GM23338 (cell line): ENCODE measurements around the gene GPT2. TPM values are rescaled to one million over a fixed set of nuclear protein-coding genes. Genes with fewer than 3 reads are reported as not detected.

ENCODE experiments used
- ATAC-seq: fragments of 200-7000 bp; cut with Tn5 transposase; 3 replicates; pipeline ENCODE4 v1.9.1; 2020
- DNase-seq: peaks from one replicate; pipeline ENCODE4 v3.0.0-alpha.2; 2015; ENCODE audit warnings: low spot score
- H2AFZ ChIP-seq: fragments of 200-600 bp; sonication (generic); 2 replicates; pipeline ENCODE4 v1.8.0; 2016; ENCODE audit warnings: antibody characterized with exemption, mild to moderate bottlenecking, moderate library complexity
- H3F3A ChIP-seq: fragments of 200-600 bp; sonication (generic); replicated peaks from 2 replicates; pipeline ENCODE4 v1.8.0; 2017; ENCODE audit warnings: antibody characterized with exemption, mixed run types, low read depth
- H3K27ac ChIP-seq: fragments of 200-600 bp; sonication (generic); 2 replicates; pipeline ENCODE4 v1.6.1; 2016; ENCODE audit warnings: low read depth
- H3K27me3 ChIP-seq: fragments of 200-600 bp; sonication (generic); 2 replicates; pipeline ENCODE4 v1.8.0; 2016; ENCODE audit warnings: mild to moderate bottlenecking, mixed run types, moderate library complexity; ENCODE audit not compliant: insufficient read depth
- H3K36me3 ChIP-seq: fragments of 200-600 bp; sonication (generic); 2 replicates; pipeline ENCODE4 v1.8.0; 2016; ENCODE audit warnings: mild to moderate bottlenecking; ENCODE audit not compliant: insufficient read depth
- H3K4me1 ChIP-seq: fragments of 200-600 bp; sonication (generic); 2 replicates; pipeline ENCODE4 v1.8.0; 2016; ENCODE audit warnings: mild to moderate bottlenecking, moderate library complexity; ENCODE audit not compliant: insufficient read depth
- H3K4me2 ChIP-seq: fragments of 200-600 bp; sonication (generic); 2 replicates; pipeline ENCODE4 v1.7.1; 2017; ENCODE audit warnings: mixed run types
- H3K4me3 ChIP-seq: fragments of 200-600 bp; sonication (generic); 2 replicates; pipeline ENCODE4 v1.6.1; 2016; ENCODE audit warnings: mixed run types
- H3K79me2 ChIP-seq: fragments of 200-600 bp; sonication (generic); replicated peaks from 2 replicates; pipeline ENCODE4 v1.8.0; 2017; ENCODE audit warnings: mild to moderate bottlenecking; ENCODE audit not compliant: insufficient read depth
- H3K9me2 ChIP-seq: fragments of 200-600 bp; sonication (generic); 2 replicates; pipeline ENCODE4 v1.8.0; 2017; ENCODE audit not compliant: insufficient read depth
- H4K20me1 ChIP-seq: fragments of 200-600 bp; sonication (generic); replicated peaks from 2 replicates; pipeline ENCODE4 v1.8.0; 2017; ENCODE audit warnings: mild to moderate bottlenecking; ENCODE audit not compliant: insufficient read depth
- H3K27ac Mint-ChIP-seq: 2 replicates; pipeline ENCODE4 v1.8.0; 2020; ENCODE audit warnings: inconsistent platforms, mild to moderate bottlenecking, moderate library complexity, mixed read lengths
- H3K27me3 Mint-ChIP-seq: 3 replicates; pipeline ENCODE4 v1.8.0; 2022; ENCODE audit warnings: low read depth, mild to moderate bottlenecking, moderate library complexity, mixed read lengths, inconsistent platforms; ENCODE audit not compliant: insufficient read depth, poor library complexity
- H3K36me3 Mint-ChIP-seq: 3 replicates; pipeline ENCODE4 v1.8.0; 2021; ENCODE audit warnings: low read depth, mild to moderate bottlenecking, inconsistent platforms, moderate library complexity, mixed read lengths
- H3K4me1 Mint-ChIP-seq: 3 replicates; pipeline ENCODE4 v1.8.0; 2020; ENCODE audit warnings: mild to moderate bottlenecking, inconsistent platforms, mixed read lengths
- H3K4me3 Mint-ChIP-seq: 3 replicates; pipeline ENCODE4 v1.8.0; 2021; ENCODE audit warnings: moderate library complexity, mild to moderate bottlenecking, inconsistent platforms, mixed read lengths
- H3K9me3 Mint-ChIP-seq: 3 replicates; pipeline ENCODE4 v1.8.0; 2020; ENCODE audit warnings: moderate library complexity, mild to moderate bottlenecking, inconsistent platforms, mixed read lengths
- CREB1 ChIP-seq: fragments of 250-450 bp; sonication (Bioruptor Pico); IDR thresholded peaks from 2 replicates; pipeline ENCODE4 v1.5.0; 2020; ENCODE audit warnings: low read depth, mild to moderate bottlenecking, moderate library complexity
- EZH2phosphoT487 ChIP-seq: fragments of 200-600 bp; sonication (generic); IDR thresholded peaks from one replicate; pipeline ENCODE4 v1.8.1; 2018; ENCODE audit warnings: antibody characterized with exemption; ENCODE audit not compliant: unreplicated experiment
- NANOG ChIP-seq: IDR thresholded peaks from 2 replicates; pipeline ENCODE4 v1.6.1; 2016; ENCODE audit warnings: antibody characterized with exemption, borderline replicate concordance
- STAT1 ChIP-seq: IDR thresholded peaks from one replicate; pipeline ENCODE4 v1.6.1; 2016; ENCODE audit warnings: antibody characterized with exemption; ENCODE audit not compliant: unreplicated experiment
- ZNF331 ChIP-seq: fragments of 250-450 bp; sonication (Bioruptor Pico); IDR thresholded peaks from 2 replicates; pipeline ENCODE4 v1.5.0; 2020; ENCODE audit warnings: low read depth, mild to moderate bottlenecking, moderate library complexity
- polyA plus RNA-seq: library from polyadenylated mRNA; unstranded; fragments of >200 nt; fragmentation: Nextera tagmentation; extraction: Ambion mirVana; gene quantifications from 2 replicates; pipeline ENCODE4 v1.2.1, GENCODE V29; 2016
- total RNA-seq: library from RNA; depleted of rRNA; stranded (reverse); fragments of >200 nt; shearing (Covaris generic); gene quantifications from 2 replicates; pipeline ENCODE4 v1.2.3, GENCODE V29; 2014
- TF ChIP-seq, protein P1 (sequence below): fragments of 250-450 bp; sonication (Bioruptor Pico); IDR thresholded peaks from 2 replicates; pipeline ENCODE4 v1.5.0; 2020; ENCODE audit warnings: mild to moderate bottlenecking, moderate library complexity
- TF ChIP-seq, protein P2 (sequence below): IDR thresholded peaks from 2 replicates; pipeline ENCODE4 v1.6.1; 2016; ENCODE audit warnings: antibody characterized with exemption
- TF ChIP-seq, protein P3 (sequence below), 2 experiments: fragments of 200-600 bp in 1 of 2; sonication (generic) in 1 of 2; conservative IDR thresholded peaks; 2 replicates each; pipeline versions ENCODE4 v1.5.1 to v1.6.1; 2016 to 2017; ENCODE audit warnings: antibody characterized with exemption in 2 of 2, low read depth in 2 of 2, mild to moderate bottlenecking in 2 of 2, moderate library complexity in 1 of 2
- TF ChIP-seq, protein P4 (sequence below): IDR thresholded peaks from one replicate; pipeline ENCODE4 v1.6.1; 2018; ENCODE audit warnings: antibody characterized with exemption; ENCODE audit not compliant: unreplicated experiment

Gene GPT2
- total and polyA plus RNA-seq, 2 experiments from 2014 or later: 48.5 to 81.0 TPM

DNA sequence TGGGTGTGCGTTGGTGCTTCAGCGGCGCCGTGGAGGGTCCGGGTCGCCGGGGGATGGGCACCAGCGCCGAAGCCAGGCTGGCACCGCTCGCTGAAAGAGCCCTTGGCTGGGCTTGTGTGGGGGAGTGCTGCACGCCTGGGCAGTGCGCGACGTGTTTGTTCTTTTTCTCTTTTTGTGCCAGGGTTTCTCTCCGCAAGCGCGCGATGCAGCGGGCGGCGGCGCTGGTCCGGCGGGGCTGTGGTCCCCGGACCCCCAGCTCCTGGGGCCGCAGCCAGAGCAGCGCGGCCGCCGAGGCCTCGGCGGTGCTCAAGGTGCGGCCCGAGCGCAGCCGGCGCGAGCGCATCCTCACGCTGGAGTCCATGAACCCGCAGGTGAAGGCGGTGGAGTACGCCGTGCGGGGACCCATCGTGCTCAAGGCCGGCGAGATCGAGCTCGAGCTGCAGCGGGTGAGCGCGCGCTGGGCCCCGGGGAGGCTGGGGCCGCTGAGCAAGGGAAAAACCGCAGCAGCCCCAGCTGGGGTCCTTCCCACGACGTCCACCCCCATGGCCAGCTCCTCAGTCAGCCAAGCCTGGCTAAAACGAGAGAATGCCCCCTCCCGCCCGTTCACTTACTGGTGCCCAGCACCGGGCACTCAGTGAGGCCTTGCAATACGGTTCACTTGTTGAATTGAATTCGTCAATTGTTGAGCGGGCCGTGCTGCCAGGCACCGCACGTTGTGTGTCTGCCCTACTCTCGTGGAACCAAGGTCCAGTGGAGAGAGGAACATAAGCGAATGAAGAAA lies 541 bp downstream of the GPT2 start:
- no peaks in the 10 kb centered on the region for H3K9me3 Mint-ChIP-seq
- peak overlapping the region; percentile 96 for H3K4me2 ChIP-seq
- no peak for DNase-seq

More for the DNA sequence above, 541 bp downstream of the GPT2 start:
- Mint-ChIP-seq H3K4me3 (peak overlapping the region; percentile 99), H3K4me1 (peaks cover 53% of the 10 kb centered on the region), H3K27ac (no peak overlapping the region), H3K27me3 (peaks cover 24% of the 10 kb centered on the region), H3K36me3 (peaks cover 43% of the 10 kb centered on the region)
- no peak for TF ChIP-seq EZH2phosphoT487
- no peak for TF ChIP-seq ZNF331
- TF ChIP-seq, protein P1, sequence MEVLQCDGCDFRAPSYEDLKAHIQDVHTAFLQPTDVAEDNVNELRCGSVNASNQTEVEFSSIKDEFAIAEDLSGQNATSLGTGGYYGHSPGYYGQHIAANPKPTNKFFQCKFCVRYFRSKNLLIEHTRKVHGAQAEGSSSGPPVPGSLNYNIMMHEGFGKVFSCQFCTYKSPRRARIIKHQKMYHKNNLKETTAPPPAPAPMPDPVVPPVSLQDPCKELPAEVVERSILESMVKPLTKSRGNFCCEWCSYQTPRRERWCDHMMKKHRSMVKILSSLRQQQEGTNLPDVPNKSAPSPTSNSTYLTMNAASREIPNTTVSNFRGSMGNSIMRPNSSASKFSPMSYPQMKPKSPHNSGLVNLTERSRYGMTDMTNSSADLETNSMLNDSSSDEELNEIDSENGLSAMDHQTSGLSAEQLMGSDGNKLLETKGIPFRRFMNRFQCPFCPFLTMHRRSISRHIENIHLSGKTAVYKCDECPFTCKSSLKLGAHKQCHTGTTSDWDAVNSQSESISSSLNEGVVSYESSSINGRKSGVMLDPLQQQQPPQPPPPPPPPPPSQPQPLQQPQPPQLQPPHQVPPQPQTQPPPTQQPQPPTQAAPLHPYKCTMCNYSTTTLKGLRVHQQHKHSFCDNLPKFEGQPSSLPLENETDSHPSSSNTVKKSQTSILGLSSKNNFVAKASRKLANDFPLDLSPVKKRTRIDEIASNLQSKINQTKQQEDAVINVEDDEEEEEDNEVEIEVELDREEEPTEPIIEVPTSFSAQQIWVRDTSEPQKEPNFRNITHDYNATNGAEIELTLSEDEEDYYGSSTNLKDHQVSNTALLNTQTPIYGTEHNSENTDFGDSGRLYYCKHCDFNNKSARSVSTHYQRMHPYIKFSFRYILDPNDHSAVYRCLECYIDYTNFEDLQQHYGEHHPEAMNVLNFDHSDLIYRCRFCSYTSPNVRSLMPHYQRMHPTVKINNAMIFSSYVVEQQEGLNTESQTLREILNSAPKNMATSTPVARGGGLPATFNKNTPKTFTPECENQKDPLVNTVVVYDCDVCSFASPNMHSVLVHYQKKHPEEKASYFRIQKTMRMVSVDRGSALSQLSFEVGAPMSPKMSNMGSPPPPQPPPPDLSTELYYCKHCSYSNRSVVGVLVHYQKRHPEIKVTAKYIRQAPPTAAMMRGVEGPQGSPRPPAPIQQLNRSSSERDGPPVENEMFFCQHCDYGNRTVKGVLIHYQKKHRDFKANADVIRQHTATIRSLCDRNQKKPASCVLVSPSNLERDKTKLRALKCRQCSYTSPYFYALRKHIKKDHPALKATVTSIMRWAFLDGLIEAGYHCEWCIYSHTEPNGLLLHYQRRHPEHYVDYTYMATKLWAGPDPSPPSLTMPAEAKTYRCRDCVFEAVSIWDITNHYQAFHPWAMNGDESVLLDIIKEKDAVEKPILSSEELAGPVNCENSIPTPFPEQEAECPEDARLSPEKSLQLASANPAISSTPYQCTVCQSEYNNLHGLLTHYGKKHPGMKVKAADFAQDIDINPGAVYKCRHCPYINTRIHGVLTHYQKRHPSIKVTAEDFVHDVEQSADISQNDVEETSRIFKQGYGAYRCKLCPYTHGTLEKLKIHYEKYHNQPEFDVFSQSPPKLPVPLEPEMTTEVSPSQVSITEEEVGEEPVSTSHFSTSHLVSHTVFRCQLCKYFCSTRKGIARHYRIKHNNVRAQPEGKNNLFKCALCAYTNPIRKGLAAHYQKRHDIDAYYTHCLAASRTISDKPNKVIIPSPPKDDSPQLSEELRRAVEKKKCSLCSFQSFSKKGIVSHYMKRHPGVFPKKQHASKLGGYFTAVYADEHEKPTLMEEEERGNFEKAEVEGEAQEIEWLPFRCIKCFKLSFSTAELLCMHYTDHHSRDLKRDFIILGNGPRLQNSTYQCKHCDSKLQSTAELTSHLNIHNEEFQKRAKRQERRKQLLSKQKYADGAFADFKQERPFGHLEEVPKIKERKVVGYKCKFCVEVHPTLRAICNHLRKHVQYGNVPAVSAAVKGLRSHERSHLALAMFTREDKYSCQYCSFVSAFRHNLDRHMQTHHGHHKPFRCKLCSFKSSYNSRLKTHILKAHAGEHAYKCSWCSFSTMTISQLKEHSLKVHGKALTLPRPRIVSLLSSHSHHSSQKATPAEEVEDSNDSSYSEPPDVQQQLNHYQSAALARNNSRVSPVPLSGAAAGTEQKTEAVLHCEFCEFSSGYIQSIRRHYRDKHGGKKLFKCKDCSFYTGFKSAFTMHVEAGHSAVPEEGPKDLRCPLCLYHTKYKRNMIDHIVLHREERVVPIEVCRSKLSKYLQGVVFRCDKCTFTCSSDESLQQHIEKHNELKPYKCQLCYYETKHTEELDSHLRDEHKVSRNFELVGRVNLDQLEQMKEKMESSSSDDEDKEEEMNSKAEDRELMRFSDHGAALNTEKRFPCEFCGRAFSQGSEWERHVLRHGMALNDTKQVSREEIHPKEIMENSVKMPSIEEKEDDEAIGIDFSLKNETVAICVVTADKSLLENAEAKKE (CRISPR knock-in tag): no peak
- TF ChIP-seq, protein P2, sequence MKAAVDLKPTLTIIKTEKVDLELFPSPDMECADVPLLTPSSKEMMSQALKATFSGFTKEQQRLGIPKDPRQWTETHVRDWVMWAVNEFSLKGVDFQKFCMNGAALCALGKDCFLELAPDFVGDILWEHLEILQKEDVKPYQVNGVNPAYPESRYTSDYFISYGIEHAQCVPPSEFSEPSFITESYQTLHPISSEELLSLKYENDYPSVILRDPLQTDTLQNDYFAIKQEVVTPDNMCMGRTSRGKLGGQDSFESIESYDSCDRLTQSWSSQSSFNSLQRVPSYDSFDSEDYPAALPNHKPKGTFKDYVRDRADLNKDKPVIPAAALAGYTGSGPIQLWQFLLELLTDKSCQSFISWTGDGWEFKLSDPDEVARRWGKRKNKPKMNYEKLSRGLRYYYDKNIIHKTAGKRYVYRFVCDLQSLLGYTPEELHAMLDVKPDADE: no peak
- no peak for TF ChIP-seq CREB1 (CRISPR knock-in tag)
- TF ChIP-seq, protein P3, sequence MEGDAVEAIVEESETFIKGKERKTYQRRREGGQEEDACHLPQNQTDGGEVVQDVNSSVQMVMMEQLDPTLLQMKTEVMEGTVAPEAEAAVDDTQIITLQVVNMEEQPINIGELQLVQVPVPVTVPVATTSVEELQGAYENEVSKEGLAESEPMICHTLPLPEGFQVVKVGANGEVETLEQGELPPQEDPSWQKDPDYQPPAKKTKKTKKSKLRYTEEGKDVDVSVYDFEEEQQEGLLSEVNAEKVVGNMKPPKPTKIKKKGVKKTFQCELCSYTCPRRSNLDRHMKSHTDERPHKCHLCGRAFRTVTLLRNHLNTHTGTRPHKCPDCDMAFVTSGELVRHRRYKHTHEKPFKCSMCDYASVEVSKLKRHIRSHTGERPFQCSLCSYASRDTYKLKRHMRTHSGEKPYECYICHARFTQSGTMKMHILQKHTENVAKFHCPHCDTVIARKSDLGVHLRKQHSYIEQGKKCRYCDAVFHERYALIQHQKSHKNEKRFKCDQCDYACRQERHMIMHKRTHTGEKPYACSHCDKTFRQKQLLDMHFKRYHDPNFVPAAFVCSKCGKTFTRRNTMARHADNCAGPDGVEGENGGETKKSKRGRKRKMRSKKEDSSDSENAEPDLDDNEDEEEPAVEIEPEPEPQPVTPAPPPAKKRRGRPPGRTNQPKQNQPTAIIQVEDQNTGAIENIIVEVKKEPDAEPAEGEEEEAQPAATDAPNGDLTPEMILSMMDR (conservative IDR thresholded peaks at IDR 0.05; ENCODE audit: low read depth in 2 of 2): no peak
- TF ChIP-seq, protein P4, sequence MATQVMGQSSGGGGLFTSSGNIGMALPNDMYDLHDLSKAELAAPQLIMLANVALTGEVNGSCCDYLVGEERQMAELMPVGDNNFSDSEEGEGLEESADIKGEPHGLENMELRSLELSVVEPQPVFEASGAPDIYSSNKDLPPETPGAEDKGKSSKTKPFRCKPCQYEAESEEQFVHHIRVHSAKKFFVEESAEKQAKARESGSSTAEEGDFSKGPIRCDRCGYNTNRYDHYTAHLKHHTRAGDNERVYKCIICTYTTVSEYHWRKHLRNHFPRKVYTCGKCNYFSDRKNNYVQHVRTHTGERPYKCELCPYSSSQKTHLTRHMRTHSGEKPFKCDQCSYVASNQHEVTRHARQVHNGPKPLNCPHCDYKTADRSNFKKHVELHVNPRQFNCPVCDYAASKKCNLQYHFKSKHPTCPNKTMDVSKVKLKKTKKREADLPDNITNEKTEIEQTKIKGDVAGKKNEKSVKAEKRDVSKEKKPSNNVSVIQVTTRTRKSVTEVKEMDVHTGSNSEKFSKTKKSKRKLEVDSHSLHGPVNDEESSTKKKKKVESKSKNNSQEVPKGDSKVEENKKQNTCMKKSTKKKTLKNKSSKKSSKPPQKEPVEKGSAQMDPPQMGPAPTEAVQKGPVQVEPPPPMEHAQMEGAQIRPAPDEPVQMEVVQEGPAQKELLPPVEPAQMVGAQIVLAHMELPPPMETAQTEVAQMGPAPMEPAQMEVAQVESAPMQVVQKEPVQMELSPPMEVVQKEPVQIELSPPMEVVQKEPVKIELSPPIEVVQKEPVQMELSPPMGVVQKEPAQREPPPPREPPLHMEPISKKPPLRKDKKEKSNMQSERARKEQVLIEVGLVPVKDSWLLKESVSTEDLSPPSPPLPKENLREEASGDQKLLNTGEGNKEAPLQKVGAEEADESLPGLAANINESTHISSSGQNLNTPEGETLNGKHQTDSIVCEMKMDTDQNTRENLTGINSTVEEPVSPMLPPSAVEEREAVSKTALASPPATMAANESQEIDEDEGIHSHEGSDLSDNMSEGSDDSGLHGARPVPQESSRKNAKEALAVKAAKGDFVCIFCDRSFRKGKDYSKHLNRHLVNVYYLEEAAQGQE: no peak
- no peak for TF ChIP-seq STAT1
- no peak for TF ChIP-seq NANOG
- Histone ChIP-seq H3K27me3 (no peaks in the 10 kb centered on the region), H2AFZ (peak overlapping the region; percentile 47; the same call in 1 of the 2 replicates), H3K4me1 (peaks cover 46% of the 10 kb centered on the region), H3K36me3 (no peaks in the 10 kb centered on the region; the same call in none of the 2 replicates), H3K79me2 (peaks cover 55% of the 10 kb centered on the region), H3K9me2 (no peaks in the 10 kb centered on the region), H4K20me1 (peaks cover 27% of the 10 kb centered on the region), H3K27ac (0 out of 2 replicates have a peak overlapping the region, but pooled peaks have one; percentile 55), H3K4me3 (peak overlapping the region; percentile 98), H3F3A (0 out of 2 replicates have a peak, but pooled peaks cover 8% of the 10 kb centered on the region)
- ATAC-seq: peak; percentile 8
